Measurements from ENCODE around the gene TRERF1. TPM values are rescaled to one million over a fixed set of nuclear protein-coding genes. Genes with fewer than 3 reads are reported as not detected.
A peak's percentile ranks its signal among the peaks of the same experiment; 100 is the strongest.

The TRERF1 gene
- total RNA-seq, 4 donors from 2014 or later, result 6.9 to 12.1 (median 8.8) TPM

GRCh38 chr6:42424906-42425474 is 26.7 kb downstream of the TRERF1 start:
- intact Hi-C loops (cut with DNase I; ENCODE audit: low total_unique reads), result no loop called here
- WGBS, 2 donors, result 56 to 74% methylated on average over 4 of the region's 4 CpGs
- TF ChIP-seq POLR2A (IDR thresholded peaks at IDR 0.05), result no peak
- TF ChIP-seq, protein P1, sequence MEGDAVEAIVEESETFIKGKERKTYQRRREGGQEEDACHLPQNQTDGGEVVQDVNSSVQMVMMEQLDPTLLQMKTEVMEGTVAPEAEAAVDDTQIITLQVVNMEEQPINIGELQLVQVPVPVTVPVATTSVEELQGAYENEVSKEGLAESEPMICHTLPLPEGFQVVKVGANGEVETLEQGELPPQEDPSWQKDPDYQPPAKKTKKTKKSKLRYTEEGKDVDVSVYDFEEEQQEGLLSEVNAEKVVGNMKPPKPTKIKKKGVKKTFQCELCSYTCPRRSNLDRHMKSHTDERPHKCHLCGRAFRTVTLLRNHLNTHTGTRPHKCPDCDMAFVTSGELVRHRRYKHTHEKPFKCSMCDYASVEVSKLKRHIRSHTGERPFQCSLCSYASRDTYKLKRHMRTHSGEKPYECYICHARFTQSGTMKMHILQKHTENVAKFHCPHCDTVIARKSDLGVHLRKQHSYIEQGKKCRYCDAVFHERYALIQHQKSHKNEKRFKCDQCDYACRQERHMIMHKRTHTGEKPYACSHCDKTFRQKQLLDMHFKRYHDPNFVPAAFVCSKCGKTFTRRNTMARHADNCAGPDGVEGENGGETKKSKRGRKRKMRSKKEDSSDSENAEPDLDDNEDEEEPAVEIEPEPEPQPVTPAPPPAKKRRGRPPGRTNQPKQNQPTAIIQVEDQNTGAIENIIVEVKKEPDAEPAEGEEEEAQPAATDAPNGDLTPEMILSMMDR (IDR thresholded peaks at IDR 0.05), result no peak
- no peak overlapping the region for H3K4me3 ChIP-seq (ENCODE audit: low read depth, poor library complexity, severe bottlenecking)
- DNase-seq (ENCODE audit: low spot score in 2 of 2), result no peak

GRCh38 chr6:42423244-42423643 is 28.5 kb downstream of the TRERF1 start:
- 89% methylated on average over 8 of the region's 8 CpGs for WGBS, 2 donors
- no peak for TF ChIP-seq POLR2A (IDR thresholded peaks at IDR 0.05)
- TF ChIP-seq, protein P1 (IDR thresholded peaks at IDR 0.05), result no peak
- DNase-seq (ENCODE audit: low spot score in 2 of 2), result peak in 1 of 2 donors; percentile 40
- intact Hi-C loops (cut with DNase I; ENCODE audit: low total_unique reads), result no loop called here
- H3K4me3 ChIP-seq (ENCODE audit: low read depth, poor library complexity, severe bottlenecking), result no peak overlapping the region

DNA sequence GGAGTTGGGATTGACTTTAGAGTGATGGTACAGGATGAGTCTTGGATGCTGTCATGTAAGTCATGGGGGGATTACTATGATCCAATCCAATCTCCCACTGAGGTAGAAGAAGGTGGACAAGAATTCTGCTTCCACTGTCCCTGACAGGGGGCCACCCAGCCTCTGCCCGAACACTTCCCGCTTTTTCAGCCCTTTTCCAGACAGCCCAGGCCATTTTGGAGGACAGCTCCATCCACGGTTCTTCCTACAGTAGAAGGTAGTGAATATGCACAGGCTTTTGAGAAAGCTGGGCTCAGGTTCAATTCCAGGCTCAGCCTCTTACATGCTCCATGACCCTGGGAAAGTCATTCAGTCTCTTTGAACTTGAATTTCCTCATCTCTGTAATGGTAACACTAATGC is 31.0 kb downstream of the TRERF1 start:
- intact Hi-C loops (cut with DNase I; ENCODE audit: low total_unique reads), result no loop called here
- no peak for TF ChIP-seq POLR2A (IDR thresholded peaks at IDR 0.05)
- TF ChIP-seq, protein P1 (IDR thresholded peaks at IDR 0.05), result no peak
- no peak overlapping the region for H3K4me3 ChIP-seq (ENCODE audit: low read depth, poor library complexity, severe bottlenecking)
- no peak for DNase-seq (ENCODE audit: low spot score in 2 of 2)
- 97 to 98% methylated on average over 3 of the region's 3 CpGs for WGBS, 2 donors

DNA sequence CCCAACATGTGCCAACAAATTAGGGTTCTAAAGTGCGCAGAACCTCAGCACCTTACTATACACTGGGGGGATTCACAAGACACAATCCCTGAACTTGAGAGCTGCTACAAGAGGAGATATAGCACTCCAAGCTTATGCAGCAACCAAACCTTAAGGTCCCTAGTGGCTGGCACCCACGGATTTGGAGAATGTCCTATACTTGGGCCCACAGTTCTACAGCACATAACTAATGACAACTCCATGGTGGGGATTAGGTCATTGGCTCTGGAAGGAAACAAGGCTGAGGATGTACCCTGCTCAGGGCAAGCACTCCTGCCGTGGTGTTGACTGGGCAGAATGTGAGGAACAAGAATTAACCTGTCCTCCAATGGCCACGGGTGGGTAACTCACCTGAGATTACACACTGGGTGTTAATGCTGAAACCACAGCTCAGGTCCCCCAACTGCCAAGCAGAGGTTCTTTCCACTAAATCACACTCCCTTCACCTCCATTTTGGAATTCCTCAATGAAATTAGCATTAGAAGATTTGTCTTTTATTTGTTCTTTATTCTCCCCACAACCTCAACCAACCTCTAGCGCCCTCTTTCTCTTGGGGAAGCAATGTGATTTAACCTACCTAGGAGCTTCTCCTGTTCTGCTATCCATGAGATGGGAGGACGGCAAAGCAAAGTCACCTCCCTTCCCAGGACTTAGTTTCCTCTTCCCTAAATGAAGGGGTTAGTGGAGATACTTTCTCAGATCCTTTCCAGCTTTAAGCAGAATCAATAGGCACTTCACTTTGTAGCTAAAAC is 32.0 kb downstream of the TRERF1 start:
- no peak for DNase-seq (ENCODE audit: low spot score in 2 of 2)
- intact Hi-C loops (cut with DNase I; ENCODE audit: low total_unique reads), result no loop called here
- H3K4me3 ChIP-seq (ENCODE audit: low read depth, poor library complexity, severe bottlenecking), result no peak overlapping the region
- TF ChIP-seq, protein P1 (IDR thresholded peaks at IDR 0.05), result no peak
- no peak for TF ChIP-seq POLR2A (IDR thresholded peaks at IDR 0.05)
- 80 to 82% methylated on average over 6 of the region's 6 CpGs for WGBS, 2 donors

- 70 to 79% methylated on average over 4 of the region's 4 CpGs for WGBS, 2 donors
- TF ChIP-seq, protein P1 (IDR thresholded peaks at IDR 0.05), result no peak
- TF ChIP-seq POLR2A (IDR thresholded peaks at IDR 0.05), result no peak
- intact Hi-C loops (cut with DNase I; ENCODE audit: low total_unique reads), result no loop called here
- no peak for DNase-seq (ENCODE audit: low spot score in 2 of 2)
- no peak overlapping the region for H3K4me3 ChIP-seq (ENCODE audit: low read depth, poor library complexity, severe bottlenecking)
Observed at GRCh38 chr6:42418724-42419123, 33.0 kb downstream of the TRERF1 start.

Measured in lower leg skin (tissue), 4 donors.